ENCODE results near the gene GABRD.

The GABRD gene

GRCh38 chr1:1986451-1987141 lies 32.5 kb upstream of the GABRD start:
- DNase-seq = no peak

- no peak for DNase-seq
Observed at GRCh38 chr1:1987142-1987510, 32.0 kb upstream of the GABRD start.

- DNase-seq = no peak
Observed at GRCh38 chr1:1988061-1988945, 30.8 kb upstream of the GABRD start.

GRCh38 chr1:1989102-1989542 lies 30.0 kb upstream of the GABRD start:
- no peak for DNase-seq

GRCh38 chr1:1989789-1990188 lies 29.4 kb upstream of the GABRD start:
- DNase-seq = no peak

- no peak for DNase-seq
Observed at GRCh38 chr1:1990222-1990621, 28.9 kb upstream of the GABRD start.

- no peak for DNase-seq
Observed at GRCh38 chr1:1994536-1994935, 24.6 kb upstream of the GABRD start.

- DNase-seq = peak; percentile 73 to 90 (median 81)
Observed at GRCh38 chr1:1996207-1996651, 22.9 kb upstream of the GABRD start.

GRCh38 chr1:1997576-1997975 lies 21.6 kb upstream of the GABRD start:
- no peak for DNase-seq

- no peak for DNase-seq
Observed at GRCh38 chr1:2000432-2000831, 18.7 kb upstream of the GABRD start.

- DNase-seq = no peak
Observed at GRCh38 chr1:2000850-2001249, 18.3 kb upstream of the GABRD start.

GRCh38 chr1:2001773-2002411 lies 17.3 kb upstream of the GABRD start:
- DNase-seq = no peak

- DNase-seq = peak; percentile 6 to 42 (median 14)
Observed at GRCh38 chr1:2003541-2004131, 15.5 kb upstream of the GABRD start, which contains the start of gene CFAP74. Gene CFAP74, minus strand, starts transcription at chr1:2003786. Its CDS starts 12,830 bp downstream, at chr1:1990956.

- no peak for DNase-seq
Observed at GRCh38 chr1:2004856-2005255, 14.3 kb upstream of the GABRD start.

- no peak for DNase-seq
Observed at GRCh38 chr1:2009101-2010053, 9.8 kb upstream of the GABRD start.

- no peak for DNase-seq
Observed at GRCh38 chr1:2014181-2014580, 5.0 kb upstream of the GABRD start.

- DNase-seq = no peak
Observed at GRCh38 chr1:2014741-2015735, 4.1 kb upstream of the GABRD start.

GRCh38 chr1:2016123-2016522 lies 3.0 kb upstream of the GABRD start:
- no peak for DNase-seq

- no peak for DNase-seq
Observed at GRCh38 chr1:2018217-2019171, 651 bp upstream of the GABRD start.
